NCI-H2196 (cell line): ENCODE data around the gene COX17.

Experiments used
- DNase-seq: peaks from one replicate; lab custom pipeline; 2025; ENCODE audit not compliant: unreplicated experiment; lab: John Stamatoyannopoulos, UW

Gene COX17

GRCh38 chr3:119675188-119675874 is 1.9 kb downstream of the COX17 start:
- no peak for DNase-seq

- no peak for DNase-seq
Measured at GRCh38 chr3:119673875-119674274, 3.3 kb downstream of the COX17 start.

- no peak for DNase-seq
Measured at GRCh38 chr3:119672776-119673175, 4.4 kb downstream of the COX17 start.

- DNase-seq = no peak
Measured at GRCh38 chr3:119669906-119670570, 7.2 kb downstream of the COX17 start.

- no peak for DNase-seq
Measured at GRCh38 chr3:119665954-119666559, 11.1 kb downstream of the COX17 start.

GRCh38 chr3:119664850-119665379 is 12.3 kb downstream of the COX17 start:
- DNase-seq = no peak

- DNase-seq = no peak
Measured at GRCh38 chr3:119664370-119664769, 12.8 kb downstream of the COX17 start.

GRCh38 chr3:119663885-119664284 is 13.3 kb downstream of the COX17 start:
- DNase-seq = no peak

- DNase-seq = no peak
Measured at GRCh38 chr3:119662604-119663373, 14.4 kb downstream of the COX17 start.

- DNase-seq = no peak
Measured at GRCh38 chr3:119660474-119661440, 16.4 kb downstream of the COX17 start, which contains the start of gene POPDC2. TSS of gene POPDC2 (minus strand) at chr3:119660589. CDS start at chr3:119660423, 166 bp downstream.

- no peak for DNase-seq
Measured at GRCh38 chr3:119659606-119660291, 17.5 kb downstream of the COX17 start.

- DNase-seq = no peak
Measured at GRCh38 chr3:119658994-119659393, 18.2 kb downstream of the COX17 start.

- no peak for DNase-seq
Measured at GRCh38 chr3:119657887-119658702, 19.1 kb downstream of the COX17 start.

GRCh38 chr3:119653876-119654275 is 23.3 kb downstream of the COX17 start:
- no peak for DNase-seq

GRCh38 chr3:119652306-119653033 is 24.7 kb downstream of the COX17 start:
- no peak for DNase-seq

GRCh38 chr3:119649761-119650160 is 27.4 kb downstream of the COX17 start:
- DNase-seq = no peak

- DNase-seq = no peak
Measured at GRCh38 chr3:119647843-119648575, 29.2 kb downstream of the COX17 start.
